Lung (tissue), 12 donors: ENCODE results near the gene PPM1F. TPM values are rescaled to one million over a fixed set of nuclear protein-coding genes. Genes with fewer than 3 reads are reported as not detected.
A peak's percentile ranks its signal among the peaks of the same experiment; 100 is the strongest.

Experiments used
- ATAC-seq: fragments of 200-7000 bp; cut with Tn5 transposase; one replicate; pipeline ENCODE4 v1.9.1; 2020; ENCODE audit warnings: moderate number of reproducible peaks; ENCODE audit not compliant: insufficient read depth, low FRiP score
- DNase-seq, 3 donors: peaks; one replicate each; pipeline ENCODE4 v3.0.0-alpha.2; 2013 to 2017
- H3K27ac ChIP-seq, 2 donors: one replicate each; pipeline ENCODE4 v1.5.1; 2013; ENCODE audit warnings: mild to moderate bottlenecking in 2 of 2, moderate library complexity in 2 of 2, control low read depth in 1 of 2, inconsistent platforms in 1 of 2, low read depth in 1 of 2, low read length in 1 of 2
- H3K27me3 ChIP-seq, 3 donors: one replicate each; pipeline ENCODE4 v1.5.1; 2013; ENCODE audit warnings: low read length in 2 of 3; ENCODE audit not compliant: control insufficient read depth in 3 of 3, insufficient read depth in 3 of 3
- H3K36me3 ChIP-seq, 4 donors: one replicate each; pipeline ENCODE4 v1.5.1; 2013; ENCODE audit warnings: low read length in 4 of 4, mild to moderate bottlenecking in 1 of 4, moderate library complexity in 1 of 4; ENCODE audit not compliant: control insufficient read depth in 4 of 4, insufficient read depth in 4 of 4
- H3K4me1 ChIP-seq, 5 donors: one replicate each; pipeline ENCODE4 v1.5.1; 2013; ENCODE audit warnings: low read length in 5 of 5, mild to moderate bottlenecking in 2 of 5, moderate library complexity in 1 of 5; ENCODE audit not compliant: control insufficient read depth in 5 of 5, insufficient read depth in 5 of 5
- H3K4me3 ChIP-seq: one replicate; pipeline ENCODE4 v1.5.1; 2013; ENCODE audit warnings: mild to moderate bottlenecking, control low read depth, moderate library complexity
- H3K9ac ChIP-seq, 2 donors: one replicate each; pipeline ENCODE4 v1.5.1; 2013; ENCODE audit warnings: low read length in 2 of 2, control low read depth in 1 of 2; ENCODE audit not compliant: insufficient read depth in 1 of 2
- H3K9me3 ChIP-seq, 4 donors: one replicate each; pipeline ENCODE4 v1.5.1; 2013; ENCODE audit warnings: low read length in 3 of 4, mild to moderate bottlenecking in 1 of 4, moderate library complexity in 1 of 4; ENCODE audit not compliant: control insufficient read depth in 4 of 4, insufficient read depth in 3 of 4
- CTCF ChIP-seq: IDR thresholded peaks from 2 replicates; pipeline ENCODE4 v1.5.1; 2012; ENCODE audit warnings: mild to moderate bottlenecking; ENCODE audit errors: control extremely low read depth, extremely low read depth
- WGBS, 2 donors: extraction: QIAGEN DNeasy Blood & Tissue Kit; methylation state at CpG; one replicate each; pipeline ENCODE4 v1.1.7; 2013; 5-methylcytosine and 5-hydroxymethylcytosine counted together
- polyA plus RNA-seq, 2 donors: library from polyadenylated mRNA; stranded (reverse); fragments of 200-250 nt; gene quantifications; one replicate each; pipeline ENCODE4 v1.2.1, GENCODE V29; 2013
- total RNA-seq, 2 donors: library from RNA; depleted of rRNA in 1 of 2; stranded (reverse); fragments of >200 nt in 1 of 2; gene quantifications; one replicate each; pipeline ENCODE4 v1.2.1, GENCODE V29; 2014 to 2021
- donor health status: control.
- donor health status: control.
- donor health status: Bipolar disorder and iron deficiency.
- donor health status: healthy.
- donor health status: DM: yes; HTN: yes; CAD: no.

PPM1F gene
- total and polyA plus RNA-seq, 4 donors: 25.8 to 62.4 (median 32.6) TPM

GRCh38 chr22:21948824-21949568, 3.7 kb downstream of the PPM1F start:
- H3K27ac ChIP-seq: peak overlapping the region; percentile 36 to 87
- no peaks in the 10 kb centered on the region for H3K27me3 ChIP-seq
- H3K36me3 ChIP-seq: peaks cover 0 to 16% (median 7%) of the 10 kb centered on the region in 4 donors
- no peak for TF ChIP-seq CTCF
- WGBS, 2 donors: 59 to 68% methylated on average over 7 of the region's 7 CpGs
- DNase-seq (peak in 1 of 3 donors; percentile 21), ATAC-seq (no peak)
- H3K9ac ChIP-seq: no peak overlapping the region
- no peak overlapping the region for H3K4me3 ChIP-seq
- peaks cover 0 to 27% (median 11%) of the 10 kb centered on the region in 5 donors for H3K4me1 ChIP-seq
- no peaks in the 10 kb centered on the region for H3K9me3 ChIP-seq

DNA sequence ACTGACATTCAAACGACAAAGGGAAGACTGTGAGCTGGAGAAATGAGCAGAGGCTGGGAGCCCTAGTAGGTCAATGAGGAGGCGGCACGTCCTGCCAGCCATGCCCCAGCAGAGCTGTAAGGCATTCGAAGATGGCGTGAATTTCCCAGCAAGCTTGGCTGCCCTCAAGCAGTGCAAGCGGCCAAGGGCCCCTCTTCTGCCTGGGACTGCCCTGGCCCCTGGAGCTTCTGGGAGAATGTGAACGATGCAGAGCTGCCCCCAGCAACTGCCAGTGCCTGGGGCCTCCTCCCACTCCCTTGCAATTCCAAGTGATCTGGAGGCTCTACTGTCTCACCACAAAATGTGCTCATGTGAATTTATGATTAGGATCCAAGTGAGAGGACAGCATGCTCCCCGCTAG, 4.3 kb downstream of the PPM1F start:
- H3K27ac ChIP-seq: peak overlapping the region in 1 of 2 donors; percentile 87
- no peak overlapping the region for H3K4me3 ChIP-seq
- no peaks in the 10 kb centered on the region for H3K27me3 ChIP-seq
- WGBS, 2 donors: 70 to 82% methylated on average over 8 of the region's 8 CpGs
- DNase-seq (no peak), ATAC-seq (no peak)
- no peaks in the 10 kb centered on the region for H3K9me3 ChIP-seq
- H3K9ac ChIP-seq: no peak overlapping the region
- no peak for TF ChIP-seq CTCF
- peaks cover 0 to 16% (median 7%) of the 10 kb centered on the region in 4 donors for H3K36me3 ChIP-seq
- peaks cover 0 to 33% (median 13%) of the 10 kb centered on the region in 5 donors for H3K4me1 ChIP-seq

DNA sequence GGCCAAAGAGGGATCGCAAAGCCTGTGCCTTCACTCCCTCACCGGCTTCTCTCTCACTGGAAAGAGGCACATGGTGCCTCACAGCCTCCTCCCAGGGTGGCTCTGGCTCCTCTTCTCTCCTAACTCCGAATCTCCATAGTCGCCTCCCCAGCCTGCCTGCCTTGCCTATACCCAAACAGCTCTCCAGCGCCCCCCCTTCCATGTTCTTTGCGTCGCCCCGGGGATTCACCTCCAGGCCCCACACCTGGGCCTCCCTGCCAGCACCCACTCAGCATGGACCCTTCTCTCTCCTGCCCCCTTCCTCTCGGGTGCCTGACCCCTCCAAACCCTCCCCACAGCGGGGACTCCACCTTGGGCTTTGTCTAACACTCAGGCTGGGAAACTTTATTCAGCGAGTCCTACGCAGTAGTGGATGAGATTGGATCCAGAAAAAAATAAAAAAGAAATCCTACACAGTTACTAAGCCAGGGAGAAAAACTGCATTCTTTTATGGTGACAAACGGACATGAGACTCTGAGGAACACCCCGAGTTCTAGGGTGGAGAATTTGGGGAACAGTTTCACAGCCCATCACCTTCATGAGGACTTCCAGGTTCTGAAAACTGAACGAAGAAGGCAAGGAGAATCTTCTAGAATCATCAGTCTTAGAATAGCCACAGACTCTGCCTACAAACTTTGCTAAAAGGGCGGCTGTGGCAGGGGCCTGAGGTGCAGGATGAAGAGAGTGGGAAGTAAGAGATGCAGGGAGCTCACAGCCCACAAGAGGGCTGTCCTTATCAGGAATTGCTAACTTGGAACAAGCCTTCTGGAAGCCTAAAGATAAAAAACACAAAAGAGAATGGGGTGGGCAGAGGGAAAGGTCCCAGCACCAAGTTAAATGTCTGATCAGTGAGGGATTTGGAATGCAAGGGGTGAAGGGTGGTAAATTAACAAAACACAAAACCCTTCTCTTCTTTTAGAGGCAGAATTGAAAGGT, 5.3 kb downstream of the PPM1F start:
- H3K27me3 ChIP-seq: no peaks in the 10 kb centered on the region
- ATAC-seq (no peak), DNase-seq (peak in 2 of 3 donors; percentile 49 to 58)
- H3K4me1 ChIP-seq: peaks cover 0 to 34% (median 19%) of the 10 kb centered on the region in 5 donors
- WGBS, 2 donors: 52 to 69% methylated on average over 16 of the region's 16 CpGs
- peak; percentile 9 for TF ChIP-seq CTCF
- H3K9me3 ChIP-seq: no peaks in the 10 kb centered on the region
- peaks cover 0 to 16% (median 7%) of the 10 kb centered on the region in 4 donors for H3K36me3 ChIP-seq
- H3K27ac ChIP-seq: peak overlapping the region; percentile 2 to 90
- peak overlapping the region in 1 of 2 donors; percentile 50 for H3K9ac ChIP-seq
- H3K4me3 ChIP-seq: no peak overlapping the region
